Chondrocyte (in vitro differentiated cells): ENCODE data around the gene TRMT5. TPM values are rescaled to one million over a fixed set of nuclear protein-coding genes. Genes with fewer than 3 reads are reported as not detected.
A peak's percentile ranks its signal among the peaks of the same experiment; 100 is the strongest.

ENCODE experiments used
- DNase-seq: peaks from one replicate; pipeline ENCODE4 v3.0.0; 2021; ENCODE audit warnings: mixed read lengths, low spot score
- H3K27ac Mint-ChIP-seq: one replicate; pipeline ENCODE4 v1.8.0; 2021; ENCODE audit warnings: mild to moderate bottlenecking, moderate library complexity, mixed read lengths; ENCODE audit not compliant: unreplicated experiment
- H3K27me3 Mint-ChIP-seq: 2 replicates; pipeline ENCODE4 v1.8.0; 2021; ENCODE audit warnings: low read depth, mixed read lengths
- H3K36me3 Mint-ChIP-seq: 2 replicates; pipeline ENCODE4 v1.8.0; 2021; ENCODE audit warnings: low read depth, mixed read lengths
- H3K4me1 Mint-ChIP-seq: 2 replicates; pipeline ENCODE4 v1.8.0; 2021; ENCODE audit warnings: low read depth, mild to moderate bottlenecking, mixed read lengths
- H3K4me3 Mint-ChIP-seq: one replicate; pipeline ENCODE4 v1.8.0; 2021; ENCODE audit warnings: mild to moderate bottlenecking, moderate library complexity, mixed read lengths; ENCODE audit not compliant: unreplicated experiment
- H3K9me3 Mint-ChIP-seq: 2 replicates; pipeline ENCODE4 v1.8.0; 2021; ENCODE audit warnings: low read depth, mixed read lengths
- total RNA-seq: library from RNA; stranded (reverse); gene quantifications from 3 replicates; pipeline ENCODE4 v1.2.1, GENCODE V29; 2021
- TF ChIP-seq, protein P1 (sequence below): fragments of 200-600 bp; sonication (generic); IDR thresholded peaks from 2 replicates; pipeline ENCODE4 v1.5.0; 2021; ENCODE audit warnings: antibody characterized with exemption, mild to moderate bottlenecking, moderate library complexity

The TRMT5 gene
- total RNA-seq, 1 donor from 2014 or later: 12.6 TPM

DNA sequence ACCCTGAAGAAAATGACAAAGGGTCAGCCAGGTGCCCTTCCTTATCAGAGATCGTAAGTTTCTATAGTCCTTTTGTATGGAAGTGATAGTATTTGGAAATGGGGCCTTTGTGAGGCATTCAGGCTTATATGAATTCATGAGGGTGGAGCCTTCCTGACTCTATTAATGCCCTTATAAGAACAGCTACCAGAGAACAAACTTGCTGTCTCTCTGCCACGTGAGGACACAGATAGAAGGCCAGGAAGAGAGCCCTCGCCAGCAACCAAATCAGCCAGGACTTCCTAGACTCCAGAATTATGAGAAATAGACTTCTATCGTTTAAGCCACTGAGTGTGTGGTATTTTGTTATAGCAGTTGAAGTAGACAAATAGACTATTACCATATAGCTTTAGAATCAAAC, 36.7 kb downstream of the TRMT5 start:
- peaks cover 6% of the 10 kb centered on the region for H3K36me3 Mint-ChIP-seq
- peak overlapping the region; percentile 65 for H3K27ac Mint-ChIP-seq
- no peak for DNase-seq
- TF ChIP-seq, protein P1, sequence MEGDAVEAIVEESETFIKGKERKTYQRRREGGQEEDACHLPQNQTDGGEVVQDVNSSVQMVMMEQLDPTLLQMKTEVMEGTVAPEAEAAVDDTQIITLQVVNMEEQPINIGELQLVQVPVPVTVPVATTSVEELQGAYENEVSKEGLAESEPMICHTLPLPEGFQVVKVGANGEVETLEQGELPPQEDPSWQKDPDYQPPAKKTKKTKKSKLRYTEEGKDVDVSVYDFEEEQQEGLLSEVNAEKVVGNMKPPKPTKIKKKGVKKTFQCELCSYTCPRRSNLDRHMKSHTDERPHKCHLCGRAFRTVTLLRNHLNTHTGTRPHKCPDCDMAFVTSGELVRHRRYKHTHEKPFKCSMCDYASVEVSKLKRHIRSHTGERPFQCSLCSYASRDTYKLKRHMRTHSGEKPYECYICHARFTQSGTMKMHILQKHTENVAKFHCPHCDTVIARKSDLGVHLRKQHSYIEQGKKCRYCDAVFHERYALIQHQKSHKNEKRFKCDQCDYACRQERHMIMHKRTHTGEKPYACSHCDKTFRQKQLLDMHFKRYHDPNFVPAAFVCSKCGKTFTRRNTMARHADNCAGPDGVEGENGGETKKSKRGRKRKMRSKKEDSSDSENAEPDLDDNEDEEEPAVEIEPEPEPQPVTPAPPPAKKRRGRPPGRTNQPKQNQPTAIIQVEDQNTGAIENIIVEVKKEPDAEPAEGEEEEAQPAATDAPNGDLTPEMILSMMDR: no peak
- peaks cover 29% of the 10 kb centered on the region for H3K4me1 Mint-ChIP-seq
- no peak overlapping the region for H3K4me3 Mint-ChIP-seq
- no peaks in the 10 kb centered on the region for H3K27me3 Mint-ChIP-seq
- H3K9me3 Mint-ChIP-seq: no peaks in the 10 kb centered on the region

DNA sequence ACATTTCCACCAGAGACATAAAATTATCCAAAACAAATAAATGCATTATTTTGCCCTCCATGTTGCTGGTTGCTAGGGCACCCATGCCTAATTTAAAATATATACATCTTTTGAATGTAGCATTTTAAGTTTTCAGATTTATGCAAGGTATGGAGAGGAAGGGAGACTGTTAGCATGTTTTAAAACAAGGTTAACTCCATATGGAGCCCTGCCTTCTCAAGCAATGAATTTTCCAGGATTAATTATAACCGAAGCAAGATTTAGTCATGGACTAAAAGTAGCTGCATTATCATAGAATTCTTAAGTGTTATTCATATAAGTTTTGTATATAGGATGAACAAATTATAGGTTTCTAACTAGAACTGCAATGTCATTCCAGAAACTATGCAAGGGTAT, 37.2 kb downstream of the TRMT5 start:
- no peak for DNase-seq

DNA sequence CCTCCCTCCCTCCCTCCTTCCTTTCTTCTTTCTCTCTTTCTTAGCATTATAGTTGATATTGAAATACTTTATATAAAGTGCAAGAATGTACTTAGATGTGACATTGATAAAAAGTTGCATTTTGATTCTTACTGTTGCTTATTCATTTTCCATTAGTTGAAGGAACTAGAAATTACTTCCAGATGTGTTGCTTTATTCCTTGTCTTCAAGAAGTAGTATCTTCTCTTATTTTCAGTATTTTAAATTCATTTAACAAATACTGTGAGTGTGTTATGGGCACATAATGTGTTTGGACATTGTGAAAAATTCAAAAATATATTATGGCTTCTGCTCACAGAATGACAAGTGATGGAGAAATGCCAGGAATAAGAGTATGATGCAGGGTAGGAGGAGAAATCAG, 45.6 kb downstream of the TRMT5 start:
- TF ChIP-seq, protein P1: no peak
- peaks cover 2% of the 10 kb centered on the region for H3K9me3 Mint-ChIP-seq
- no peaks in the 10 kb centered on the region for H3K27me3 Mint-ChIP-seq
- peaks cover 11% of the 10 kb centered on the region for H3K4me1 Mint-ChIP-seq
- DNase-seq: no peak
- H3K4me3 Mint-ChIP-seq: no peak overlapping the region
- H3K27ac Mint-ChIP-seq: no peak overlapping the region
- no peaks in the 10 kb centered on the region for H3K36me3 Mint-ChIP-seq

More for the DNA sequence above, 37.2 kb downstream of the TRMT5 start:
- no peaks in the 10 kb centered on the region for H3K9me3 Mint-ChIP-seq
- H3K4me1 Mint-ChIP-seq: peaks cover 26% of the 10 kb centered on the region
- TF ChIP-seq, protein P1: no peak
- H3K36me3 Mint-ChIP-seq: peaks cover 6% of the 10 kb centered on the region
- no peak overlapping the region for H3K4me3 Mint-ChIP-seq
- no peaks in the 10 kb centered on the region for H3K27me3 Mint-ChIP-seq
- H3K27ac Mint-ChIP-seq: no peak overlapping the region

DNA sequence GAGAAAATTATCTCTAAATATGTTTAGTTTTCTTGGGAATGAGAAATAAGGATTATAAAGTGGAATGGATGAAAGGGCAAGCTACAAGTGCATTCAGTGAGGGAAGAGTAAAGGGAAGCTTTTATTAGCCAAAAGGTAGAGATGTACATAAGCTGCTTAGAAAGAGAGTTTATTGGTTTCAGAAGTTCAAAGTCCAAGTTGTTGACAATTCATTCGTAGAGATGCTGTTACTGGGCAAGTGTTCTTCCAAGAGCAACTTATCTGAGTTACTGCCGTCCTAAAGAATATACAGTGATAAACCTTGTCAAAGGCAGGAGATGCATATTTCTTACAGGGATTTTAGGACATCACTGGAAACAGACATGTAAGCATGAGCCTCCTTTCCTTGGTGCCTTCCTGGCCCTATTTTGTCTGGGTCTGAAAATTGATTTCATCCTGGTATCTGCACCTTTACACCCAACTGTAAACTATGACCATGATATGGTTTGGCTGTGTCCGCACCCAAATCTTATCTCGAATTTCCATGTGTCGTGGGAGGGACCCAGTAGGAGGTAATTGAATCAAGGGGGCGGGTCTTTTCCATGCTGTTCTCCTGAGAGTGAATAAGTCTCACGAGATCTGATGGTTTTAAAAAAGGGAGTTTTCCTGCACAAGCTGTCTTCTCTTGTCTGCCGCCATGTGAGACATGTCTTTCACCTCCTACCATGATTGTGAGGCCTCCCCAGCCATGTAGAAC, 46.8 kb downstream of the TRMT5 start:
- Mint-ChIP-seq H3K27me3 (no peaks in the 10 kb centered on the region), H3K4me1 (peaks cover 11% of the 10 kb centered on the region), H3K4me3 (no peak overlapping the region), H3K9me3 (peaks cover 2% of the 10 kb centered on the region), H3K27ac (no peak overlapping the region), H3K36me3 (no peaks in the 10 kb centered on the region)
- no peak for DNase-seq
- TF ChIP-seq, protein P1: no peak

DNA sequence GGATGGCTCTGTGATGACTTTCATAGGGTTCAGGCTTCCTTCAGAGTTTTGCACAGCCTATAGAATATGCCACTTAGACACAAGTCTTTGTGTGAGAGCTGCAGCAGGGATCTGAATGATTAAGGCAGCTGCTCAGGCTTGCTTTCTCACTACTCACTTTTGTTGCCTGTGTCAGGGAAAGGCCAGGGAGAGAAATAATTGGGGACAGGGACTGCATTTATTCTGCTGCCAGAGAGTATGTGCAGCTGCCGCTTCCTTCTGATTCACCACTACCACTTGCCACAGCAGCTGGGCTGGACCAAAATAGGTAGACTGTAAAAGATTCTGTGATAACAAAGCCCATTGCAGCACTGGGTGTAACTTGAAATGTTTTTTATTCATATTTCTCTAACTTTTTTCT, 49.7 kb downstream of the TRMT5 start:
- DNase-seq: no peak
- TF ChIP-seq, protein P1: no peak
- Mint-ChIP-seq H3K36me3 (no peaks in the 10 kb centered on the region), H3K27ac (no peak overlapping the region), H3K27me3 (no peaks in the 10 kb centered on the region), H3K9me3 (peaks cover 5% of the 10 kb centered on the region), H3K4me1 (peaks cover 11% of the 10 kb centered on the region), H3K4me3 (no peak overlapping the region)
